Epithelial cell of esophagus (primary cell): ENCODE measurements around the gene ETV3L.
"Not testable (repeated sequence)": the region's sequence is repeated elsewhere in the genome, so short reads cannot be mapped to it uniquely, and the experiment has no call there.

Experiments used
- DNase-seq: peaks from one replicate; pipeline ENCODE4 v3.0.0; 2010; ENCODE audit warnings: low read depth
- H3K4me3 ChIP-seq: 2 replicates; pipeline ENCODE4 v1.5.1; 2011; ENCODE audit warnings: mild to moderate bottlenecking, low read length, control low read depth
- TF ChIP-seq, protein P1 (sequence below): IDR thresholded peaks from 2 replicates; pipeline ENCODE4 v1.5.1; 2011; ENCODE audit warnings: low read depth, mild to moderate bottlenecking, low read length, control low read depth, inconsistent platforms; ENCODE audit not compliant: insufficient read depth; ENCODE audit errors: missing control alignments

The ETV3L gene

GRCh38 chr1:157106813-157107189 is 7.2 kb upstream of the ETV3L start:
- no peak for DNase-seq
- no peak overlapping the region for H3K4me3 ChIP-seq
- TF ChIP-seq, protein P1, sequence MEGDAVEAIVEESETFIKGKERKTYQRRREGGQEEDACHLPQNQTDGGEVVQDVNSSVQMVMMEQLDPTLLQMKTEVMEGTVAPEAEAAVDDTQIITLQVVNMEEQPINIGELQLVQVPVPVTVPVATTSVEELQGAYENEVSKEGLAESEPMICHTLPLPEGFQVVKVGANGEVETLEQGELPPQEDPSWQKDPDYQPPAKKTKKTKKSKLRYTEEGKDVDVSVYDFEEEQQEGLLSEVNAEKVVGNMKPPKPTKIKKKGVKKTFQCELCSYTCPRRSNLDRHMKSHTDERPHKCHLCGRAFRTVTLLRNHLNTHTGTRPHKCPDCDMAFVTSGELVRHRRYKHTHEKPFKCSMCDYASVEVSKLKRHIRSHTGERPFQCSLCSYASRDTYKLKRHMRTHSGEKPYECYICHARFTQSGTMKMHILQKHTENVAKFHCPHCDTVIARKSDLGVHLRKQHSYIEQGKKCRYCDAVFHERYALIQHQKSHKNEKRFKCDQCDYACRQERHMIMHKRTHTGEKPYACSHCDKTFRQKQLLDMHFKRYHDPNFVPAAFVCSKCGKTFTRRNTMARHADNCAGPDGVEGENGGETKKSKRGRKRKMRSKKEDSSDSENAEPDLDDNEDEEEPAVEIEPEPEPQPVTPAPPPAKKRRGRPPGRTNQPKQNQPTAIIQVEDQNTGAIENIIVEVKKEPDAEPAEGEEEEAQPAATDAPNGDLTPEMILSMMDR, result no peak

DNA sequence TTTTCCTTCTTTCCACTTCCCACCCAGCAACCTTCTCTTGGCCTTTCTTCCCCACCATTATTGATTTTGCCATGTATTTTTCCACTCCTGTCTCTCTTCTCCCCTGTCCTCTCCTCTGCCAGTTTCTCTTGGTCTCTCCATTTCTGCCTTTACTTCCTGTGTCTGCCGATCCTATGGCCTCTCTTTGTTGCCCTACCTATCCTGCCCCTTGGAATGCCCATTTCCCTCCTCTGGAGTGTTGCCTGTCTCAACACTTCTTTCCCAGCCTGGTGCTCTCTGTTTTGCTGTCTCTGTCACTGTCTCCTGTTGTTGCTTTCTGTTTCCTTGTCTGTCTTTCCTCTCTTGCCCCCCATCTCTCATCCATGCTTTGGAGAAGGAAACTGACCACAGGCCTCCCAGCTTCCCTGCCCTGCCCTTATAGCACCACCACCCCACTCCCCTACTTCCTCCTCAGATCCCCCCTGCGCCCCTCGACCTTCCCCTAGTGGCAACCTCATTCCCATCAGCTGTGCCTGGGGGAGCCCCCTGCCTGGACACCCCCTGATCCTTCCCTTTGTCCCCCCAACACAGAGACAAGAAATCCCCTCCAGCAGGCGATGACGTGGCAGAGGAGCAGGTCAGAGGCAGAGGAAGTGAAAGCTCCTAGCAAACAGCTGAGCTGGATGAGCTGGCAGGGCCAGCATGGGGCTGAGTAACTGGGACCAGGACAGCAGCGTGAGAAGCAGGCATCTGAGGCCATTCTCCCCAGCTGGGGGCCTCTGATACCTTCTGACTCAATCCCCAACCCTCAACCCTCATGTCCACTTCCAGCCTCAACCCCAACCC is 6.6 kb upstream of the ETV3L start:
- TF ChIP-seq, protein P1, result no peak
- peak; percentile 83 for DNase-seq
- H3K4me3 ChIP-seq, result no peak overlapping the region

DNA sequence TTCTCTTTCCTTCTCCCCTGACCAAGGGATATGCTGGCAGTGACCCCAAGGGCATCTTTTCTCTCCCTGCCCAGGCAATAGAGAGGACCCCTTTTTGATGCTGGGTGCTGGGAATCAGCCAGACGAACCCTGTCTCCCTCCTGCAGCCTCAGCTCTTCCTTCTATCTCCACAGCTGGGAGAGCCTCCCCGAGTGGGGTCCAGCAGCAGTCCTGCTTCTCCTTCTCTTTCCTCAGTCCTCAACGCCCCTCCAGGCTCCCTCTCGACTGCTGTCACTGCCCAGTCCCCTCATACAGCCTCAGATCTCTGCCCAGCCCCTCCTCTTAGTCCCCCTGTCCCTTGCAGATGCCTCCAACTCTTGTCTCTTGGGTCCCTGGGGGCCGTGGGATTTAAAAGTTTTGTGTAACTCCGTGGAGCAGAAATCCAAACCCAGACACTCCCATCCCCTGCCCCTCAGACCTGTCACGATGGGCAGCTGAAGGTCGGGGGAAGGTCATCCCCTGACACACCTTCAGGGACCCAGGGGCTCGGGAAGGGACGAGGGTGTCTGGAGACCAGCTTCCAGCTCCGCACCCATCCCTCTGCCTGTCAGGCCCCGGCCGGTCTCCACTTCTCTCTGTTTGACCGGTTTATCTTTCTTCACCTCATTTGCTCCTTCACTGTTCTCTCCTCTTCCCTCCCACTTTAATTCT is 5.8 kb upstream of the ETV3L start:
- H3K4me3 ChIP-seq, result no peak overlapping the region
- TF ChIP-seq, protein P1, result no peak
- DNase-seq, result no peak

- TF ChIP-seq, protein P1, result no peak
- peak; percentile 69 for DNase-seq
- H3K4me3 ChIP-seq, result no peak overlapping the region
These were observed 5.1 kb upstream of the ETV3L start for GRCh38 chr1:157104598-157105293.

DNA sequence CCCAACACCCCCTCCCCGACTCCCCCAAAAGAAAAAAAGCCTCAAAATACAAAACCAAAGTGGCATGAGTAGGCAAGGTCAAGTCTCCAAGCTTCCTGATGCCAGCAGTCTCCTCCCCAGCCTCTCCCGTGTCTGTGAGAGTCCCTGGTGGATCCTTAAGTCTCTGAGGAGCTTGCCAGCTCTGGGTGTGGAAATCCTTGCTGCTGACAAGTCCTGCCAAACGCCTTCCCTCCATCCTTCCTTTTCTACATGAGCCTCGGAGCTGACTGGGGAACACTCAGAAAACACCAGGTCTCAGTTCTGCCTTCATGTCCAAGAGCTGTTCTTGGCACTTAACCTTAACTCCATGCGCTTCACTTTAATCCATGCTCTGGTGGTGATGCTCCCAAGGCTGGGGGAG is 3.7 kb upstream of the ETV3L start:
- no peak overlapping the region for H3K4me3 ChIP-seq
- TF ChIP-seq, protein P1, result no peak
- DNase-seq, result no peak

- no peak overlapping the region for H3K4me3 ChIP-seq
- TF ChIP-seq, protein P1, result no peak
- peak; percentile 67 for DNase-seq
These were observed 1.5 kb upstream of the ETV3L start for GRCh38 chr1:157101149-157101548.

DNA sequence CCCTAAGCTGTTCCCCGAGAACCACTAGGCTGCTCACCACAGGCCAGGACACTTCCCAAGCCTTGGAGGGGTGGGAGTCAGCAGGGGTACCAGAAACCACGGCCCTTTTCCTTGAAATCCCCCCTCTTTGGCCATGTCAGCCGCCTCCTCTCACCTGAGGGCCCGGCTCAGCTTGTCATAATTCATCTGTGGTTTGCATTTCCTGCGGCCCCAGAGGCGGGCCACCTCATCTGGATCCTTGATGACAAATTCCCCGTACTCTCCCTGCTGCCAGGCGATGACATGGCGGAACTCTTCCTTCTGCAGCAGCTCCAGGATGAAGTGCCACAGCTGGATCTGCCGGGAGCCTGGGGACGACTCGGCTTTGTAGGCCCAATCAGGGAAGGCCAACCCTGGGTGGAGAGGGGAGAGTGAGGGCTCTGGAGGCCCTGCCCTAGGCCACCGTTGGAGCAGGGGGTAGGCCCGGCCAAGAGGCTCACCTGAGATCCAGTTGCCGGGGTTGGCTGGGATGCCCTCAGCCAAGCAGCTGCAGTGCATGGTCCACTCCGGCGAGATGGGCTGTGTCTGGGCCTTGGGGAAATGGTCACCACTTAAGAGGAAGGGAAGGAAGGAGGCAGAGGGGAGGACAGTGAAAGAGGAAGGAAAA is 498 bp downstream of the ETV3L start:
- H3K4me3 ChIP-seq, DNase-seq: not testable (repeated sequence)
